ENCODE results near the gene C5. TPM values are rescaled to one million over a fixed set of nuclear protein-coding genes. Genes with fewer than 3 reads are reported as not detected.
A peak's percentile ranks its signal among the peaks of the same experiment; 100 is the strongest.

Gene C5
- total RNA-seq, 1 donor from 2014 or later = 1.6 TPM

- no peak for ATAC-seq
- no peak for DNase-seq (ENCODE audit: missing footprints)
- intact Hi-C loops (cut with DNase I) = no loop called here
These were observed 116.6 kb downstream of the C5 start for GRCh38 chr9:120933310-120934055.

- ATAC-seq = no peak
- DNase-seq (ENCODE audit: missing footprints) = no peak
- intact Hi-C loops (cut with DNase I) = no loop called here
These were observed 117.8 kb downstream of the C5 start for GRCh38 chr9:120932086-120932823.

GRCh38 chr9:120931231-120932085 is 118.6 kb downstream of the C5 start:
- no peak for DNase-seq (ENCODE audit: missing footprints)
- no peak for ATAC-seq

GRCh38 chr9:120929229-120929791 is 120.8 kb downstream of the C5 start:
- ATAC-seq (no peak), DNase-seq (ENCODE audit: missing footprints) (no peak)
- intact Hi-C loops (cut with DNase I) = loop anchor here (5.0 kb wide), 1 partner anchor 137 kb away; the partner anchor contains the start of gene FBXW2

More at GRCh38 chr9:120931231-120932085, 118.6 kb downstream of the C5 start:
- intact Hi-C loops (cut with DNase I) = no loop called here

GRCh38 chr9:120928483-120929228 is 121.4 kb downstream of the C5 start:
- peak; percentile 92 for DNase-seq (ENCODE audit: missing footprints)
- ATAC-seq = peak; percentile 93
- intact Hi-C loops (cut with DNase I) = loop anchor here (5.0 kb wide), 1 partner anchor 136 kb away; the partner anchor contains the start of gene FBXW2

- DNase-seq (ENCODE audit: missing footprints) = no peak
- intact Hi-C loops (cut with DNase I) = loop anchor here (5.0 kb wide), 1 partner anchor 136 kb away; the partner anchor contains the start of gene FBXW2
- peak; percentile 14 for ATAC-seq
These were observed 122.0 kb downstream of the C5 start for GRCh38 chr9:120928015-120928482.

- DNase-seq (ENCODE audit: missing footprints) = no peak
- intact Hi-C loops (cut with DNase I) = loop anchor here (5.0 kb wide), 1 partner anchor 135 kb away; the partner anchor contains the start of gene FBXW2
- ATAC-seq = no peak
These were observed 122.6 kb downstream of the C5 start for GRCh38 chr9:120927269-120928014.

- ATAC-seq = no peak
These were observed 123.6 kb downstream of the C5 start, which contains the start of gene TRAF1 for GRCh38 chr9:120926397-120926928. Gene TRAF1, minus strand, starts transcription at chr9:120926796. Its CDS starts 721 bp downstream, at chr9:120926075.

GRCh38 chr9:120925535-120926396 is 124.3 kb downstream of the C5 start:
- DNase-seq (ENCODE audit: missing footprints) (no peak), ATAC-seq (peak; percentile 15)
- intact Hi-C loops (cut with DNase I) = loop anchor here (5.0 kb wide), 1 partner anchor 133 kb away; the partner anchor contains the start of gene FBXW2

More at GRCh38 chr9:120926397-120926928, 123.6 kb downstream of the C5 start, which contains the start of gene TRAF1:
- DNase-seq (ENCODE audit: missing footprints) = no peak
- intact Hi-C loops (cut with DNase I) = loop anchor here (5.0 kb wide), 1 partner anchor 134 kb away; the partner anchor contains the start of gene FBXW2

- DNase-seq (ENCODE audit: missing footprints) = no peak
- no peak for ATAC-seq
- intact Hi-C loops (cut with DNase I) = loop anchor here (5.0 kb wide), 1 partner anchor 133 kb away; the partner anchor contains the start of gene FBXW2
These were observed 125.2 kb downstream of the C5 start for GRCh38 chr9:120924698-120925534.

- ATAC-seq = no peak
These were observed 126.3 kb downstream of the C5 start for GRCh38 chr9:120923620-120924328.

GRCh38 chr9:120922404-120923195 is 127.5 kb downstream of the C5 start:
- no peak for ATAC-seq
- intact Hi-C loops (cut with DNase I) = no loop called here
- no peak for DNase-seq (ENCODE audit: missing footprints)

More at GRCh38 chr9:120923620-120924328, 126.3 kb downstream of the C5 start:
- no peak for DNase-seq (ENCODE audit: missing footprints)
- intact Hi-C loops (cut with DNase I) = no loop called here

- DNase-seq (ENCODE audit: missing footprints) = no peak
- intact Hi-C loops (cut with DNase I) = no loop called here
These were observed 128.4 kb downstream of the C5 start for GRCh38 chr9:120921661-120922181.

More at GRCh38 chr9:120921661-120922181, 128.4 kb downstream of the C5 start:
- peak; percentile 30 for ATAC-seq
